PC-9 (cell line): ENCODE results near the gene MAD2L2. TPM values are rescaled to one million over a fixed set of nuclear protein-coding genes. Genes with fewer than 3 reads are reported as not detected.

Experiments
- BruUV-seq: library from RNA; stranded (reverse); fragments of 400-500 nt; replicated peaks from 2 replicates; lab custom pipeline; 2021; lab: Mats Ljungman, UMichigan
- CTCF ChIA-PET: fragments of 300-600 bp; sonication (Branson Sonifier 250); formaldehyde crosslinking; loops from one replicate; lab custom pipeline; 2022; ENCODE audit warnings: antibody characterized with exemption; lab: Charles Lee
- POLR2A ChIA-PET: fragments of 300-600 bp; sonication (Branson Sonifier 250); formaldehyde crosslinking; loops from one replicate; lab custom pipeline; 2022; ENCODE audit warnings: antibody characterized with exemption; ENCODE audit not compliant: unreplicated experiment; lab: Charles Lee
- DNase-seq, 2 experiments: peaks; one replicate each; pipeline versions ENCODE4 v3.0.0 to v3.0.0-alpha.2; 2015 to 2022; ENCODE audit warnings: mixed read lengths in 1 of 2
- H2AFZ ChIP-seq: fragments of 200-600 bp; sonication (generic); 2 replicates; pipeline ENCODE4 v1.8.1; 2017; ENCODE audit warnings: antibody characterized with exemption
- H3F3A ChIP-seq: fragments of 200-600 bp; sonication (generic); 2 replicates; pipeline ENCODE4 v1.8.1; 2017; ENCODE audit warnings: antibody characterized with exemption, mild to moderate bottlenecking, low read depth; ENCODE audit not compliant: insufficient read depth
- H3K27ac ChIP-seq: fragments of 200-600 bp; sonication (generic); 2 replicates; pipeline ENCODE4 v1.6.1; 2016; ENCODE audit warnings: mixed run types
- H3K27me3 ChIP-seq: fragments of 200-600 bp; sonication (generic); 2 replicates; pipeline ENCODE4 v1.6.1; 2016; ENCODE audit warnings: low read depth, mixed run types; ENCODE audit not compliant: insufficient read depth
- H3K36me3 ChIP-seq: fragments of 200-600 bp; sonication (generic); 2 replicates; pipeline ENCODE4 v1.6.1; 2016; ENCODE audit warnings: low read depth, mixed run types
- H3K4me1 ChIP-seq: fragments of 200-600 bp; sonication (generic); replicated peaks from 2 replicates; pipeline ENCODE4 v1.6.1; 2016; ENCODE audit warnings: mixed run types; ENCODE audit not compliant: insufficient read depth
- H3K4me2 ChIP-seq: fragments of 200-600 bp; sonication (generic); 2 replicates; pipeline ENCODE4 v1.6.1; 2017; ENCODE audit warnings: mixed run types
- H3K4me3 ChIP-seq: fragments of 200-600 bp; sonication (generic); 2 replicates; pipeline ENCODE4 v1.6.1; 2016; ENCODE audit warnings: mixed run types
- H3K79me2 ChIP-seq: fragments of 200-600 bp; sonication (generic); 2 replicates; pipeline ENCODE4 v1.6.1; 2017; ENCODE audit warnings: low read depth, mixed run types
- H3K9me2 ChIP-seq: fragments of 200-600 bp; sonication (generic); 2 replicates; pipeline ENCODE4 v1.8.1; 2017; ENCODE audit warnings: mild to moderate bottlenecking; ENCODE audit not compliant: insufficient read depth
- H3K9me3 ChIP-seq: fragments of 200-600 bp; sonication (generic); 2 replicates; pipeline ENCODE4 v1.8.1; 2016; ENCODE audit warnings: low read depth; ENCODE audit not compliant: insufficient read depth
- H4K20me1 ChIP-seq: fragments of 200-600 bp; sonication (generic); 2 replicates; pipeline ENCODE4 v1.8.1; 2017; ENCODE audit not compliant: insufficient read depth
- CTCF ChIP-seq: fragments of 200-600 bp; sonication (generic); conservative IDR thresholded peaks from 2 replicates; pipeline ENCODE4 v1.6.1; 2017; ENCODE audit warnings: mixed run types, antibody characterized with exemption, mild to moderate bottlenecking, moderate library complexity
- EZH2 ChIP-seq: fragments of 200-600 bp; sonication (generic); IDR thresholded peaks from 2 replicates; pipeline ENCODE4 v1.8.0; 2017; ENCODE audit warnings: antibody characterized with exemption, low read depth
- intact Hi-C: fragments of 100-400 bp; cut with micrococcal nuclease; formaldehyde crosslinking; loops from one replicate; pipeline ENCODE4 v1.10.0; 2022; ENCODE audit not compliant: unreplicated experiment
- total RNA-seq: library from RNA; stranded (reverse); gene quantifications from 2 replicates; pipeline ENCODE4 v1.2.3, GENCODE V29; 2021

MAD2L2 gene
- total RNA-seq, 1 experiment from 2014 or later = 52.9 TPM

- ChIA-PET CTCF (no interaction called here), POLR2A (no interaction called here)
- Histone ChIP-seq H3K36me3 (no peaks in the 10 kb centered on the region), H3K4me3 (no peak overlapping the region), H4K20me1 (no peaks in the 10 kb centered on the region), H3K79me2 (no peaks in the 10 kb centered on the region), H3F3A (peaks cover 5% of the 10 kb centered on the region; the same call in 1 of the 2 replicates), H3K9me2 (no peaks in the 10 kb centered on the region), H2AFZ (no peak overlapping the region), H3K27ac (no peak overlapping the region), H3K9me3 (no peaks in the 10 kb centered on the region), H3K27me3 (peaks cover 26% of the 10 kb centered on the region), H3K4me2 (no peak overlapping the region), H3K4me1 (no peaks in the 10 kb centered on the region; the same call in 1 of the 2 replicates)
- no TSS peak for BruUV-seq
- no peak for TF ChIP-seq EZH2
- TF ChIP-seq CTCF = no peak
- intact Hi-C loops = loop anchor here (5.0 kb wide), 1 partner anchor 38 kb away; no protein-coding TSS in a partner anchor
- DNase-seq = no peak
Observed at GRCh38 chr1:11704691-11705475, 23.9 kb upstream of the MAD2L2 start.

GRCh38 chr1:11704194-11704529, 23.2 kb upstream of the MAD2L2 start:
- H2AFZ ChIP-seq = no peak overlapping the region
- no peak for DNase-seq
- POLR2A ChIA-PET = no interaction called here
- TF ChIP-seq CTCF = no peak
- H3F3A ChIP-seq = peaks cover 5% of the 10 kb centered on the region; the same call in 1 of the 2 replicates
- CTCF ChIA-PET = no interaction called here
- no peak overlapping the region for H3K4me2 ChIP-seq
- H3K9me2 ChIP-seq = no peaks in the 10 kb centered on the region
- H3K4me3 ChIP-seq = no peak overlapping the region
- no peak overlapping the region for H3K27ac ChIP-seq
- H3K36me3 ChIP-seq = no peaks in the 10 kb centered on the region
- H3K4me1 ChIP-seq = no peaks in the 10 kb centered on the region; the same call in 1 of the 2 replicates
- intact Hi-C loops = no loop called here
- H4K20me1 ChIP-seq = no peaks in the 10 kb centered on the region
- H3K27me3 ChIP-seq = peaks cover 26% of the 10 kb centered on the region
- BruUV-seq = no TSS peak
- H3K9me3 ChIP-seq = no peaks in the 10 kb centered on the region
- H3K79me2 ChIP-seq = no peaks in the 10 kb centered on the region

GRCh38 chr1:11703357-11704193, 22.6 kb upstream of the MAD2L2 start:
- no peak for TF ChIP-seq CTCF
- no peak for TF ChIP-seq EZH2
- POLR2A ChIA-PET = no interaction called here
- Histone ChIP-seq H3K4me2 (no peak overlapping the region), H3K27me3 (peaks cover 26% of the 10 kb centered on the region), H2AFZ (no peak overlapping the region), H3K9me2 (no peaks in the 10 kb centered on the region), H4K20me1 (no peaks in the 10 kb centered on the region), H3K9me3 (no peaks in the 10 kb centered on the region), H3K4me1 (no peaks in the 10 kb centered on the region; the same call in 1 of the 2 replicates), H3K4me3 (no peak overlapping the region), H3K36me3 (no peaks in the 10 kb centered on the region), H3K79me2 (no peaks in the 10 kb centered on the region), H3F3A (peaks cover 5% of the 10 kb centered on the region; the same call in 1 of the 2 replicates), H3K27ac (no peak overlapping the region)
- no peak for DNase-seq
- CTCF ChIA-PET = no interaction called here
- intact Hi-C loops = no loop called here
- no TSS peak for BruUV-seq
